ENCODE data around the gene REPS2.

Gene REPS2

DNA sequence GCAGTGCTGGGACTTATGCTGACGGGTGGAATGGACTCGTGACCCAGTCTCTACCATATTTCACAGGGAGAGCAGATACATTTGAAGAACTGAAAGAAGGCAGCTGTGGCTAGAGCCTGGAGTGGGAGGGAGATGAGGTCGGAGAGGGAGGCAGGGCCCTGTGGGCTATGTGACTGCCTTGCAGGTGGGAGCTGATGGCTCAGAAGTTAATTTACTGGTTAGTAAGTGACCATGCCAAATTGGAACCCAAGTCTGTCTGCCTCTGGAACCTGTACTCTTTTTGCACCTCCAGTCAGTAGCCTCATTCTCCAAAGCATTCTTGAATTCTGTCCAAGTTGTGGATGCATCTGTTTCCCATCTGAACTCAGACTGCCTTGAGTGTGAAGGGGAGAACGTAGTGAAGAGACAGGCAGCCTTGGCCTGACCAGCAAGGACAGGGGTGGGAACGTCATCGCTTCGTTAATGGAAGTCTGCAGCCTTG lies 92.3 kb downstream of the REPS2 start:
- FAIRE-seq, result no peak

DNA sequence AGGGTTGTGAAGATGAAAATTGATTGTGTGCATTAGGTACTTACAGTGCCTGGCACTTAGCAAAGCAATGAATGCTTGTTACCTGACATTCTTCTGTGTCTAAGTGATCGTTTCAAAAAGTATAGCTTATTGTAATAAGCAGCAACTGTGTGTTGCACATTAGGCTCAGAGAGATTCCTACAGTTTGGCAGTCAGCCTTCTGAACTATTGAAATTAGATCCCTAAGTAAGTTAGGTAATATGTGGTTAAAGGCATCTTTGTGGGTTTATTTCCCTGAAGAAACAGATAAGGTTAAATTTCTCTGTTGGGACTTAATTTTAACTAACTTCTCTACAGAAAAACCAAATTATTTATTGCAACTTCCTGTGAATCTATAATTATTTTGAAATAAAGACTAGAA lies 93.4 kb downstream of the REPS2 start:
- FAIRE-seq, result no peak

DNA sequence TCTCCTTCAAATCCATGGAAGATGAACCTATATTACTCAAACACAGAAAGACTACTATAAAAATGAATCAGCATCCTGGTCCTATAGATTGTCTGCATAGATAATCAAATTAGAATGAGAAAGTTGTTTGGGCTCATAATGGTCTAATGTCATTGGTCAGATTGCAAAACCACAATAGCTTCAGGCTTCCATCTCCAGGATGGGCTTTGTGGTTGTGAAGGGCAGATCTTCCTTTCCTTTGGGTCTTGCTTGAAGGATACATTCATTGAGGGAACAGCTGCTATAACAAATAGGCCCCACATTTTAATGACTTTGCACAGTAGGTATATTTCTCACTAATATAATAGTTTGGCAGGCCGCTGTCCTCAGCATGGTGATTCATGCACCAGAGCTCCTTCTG lies 94.3 kb downstream of the REPS2 start:
- no peak for FAIRE-seq

DNA sequence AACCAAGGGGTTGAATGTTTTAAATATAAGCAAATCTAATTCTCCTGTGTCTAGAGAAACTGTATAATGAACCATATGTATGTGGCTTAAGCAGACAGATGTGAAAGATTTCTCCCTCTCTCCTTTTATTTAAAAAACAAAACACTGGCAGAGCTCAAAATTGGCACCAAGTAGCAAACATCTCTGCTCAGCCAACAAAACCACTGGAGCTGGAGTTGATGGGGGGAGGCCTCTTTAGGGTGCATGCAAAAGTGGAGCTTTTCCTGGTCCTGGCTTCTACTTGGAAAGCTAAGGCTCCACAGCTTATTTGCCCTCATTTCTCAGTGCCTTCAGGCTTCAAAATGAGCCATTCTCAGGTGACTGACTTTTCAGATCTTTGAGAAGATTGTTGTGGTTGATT lies 95.6 kb downstream of the REPS2 start:
- FAIRE-seq, result no peak

DNA sequence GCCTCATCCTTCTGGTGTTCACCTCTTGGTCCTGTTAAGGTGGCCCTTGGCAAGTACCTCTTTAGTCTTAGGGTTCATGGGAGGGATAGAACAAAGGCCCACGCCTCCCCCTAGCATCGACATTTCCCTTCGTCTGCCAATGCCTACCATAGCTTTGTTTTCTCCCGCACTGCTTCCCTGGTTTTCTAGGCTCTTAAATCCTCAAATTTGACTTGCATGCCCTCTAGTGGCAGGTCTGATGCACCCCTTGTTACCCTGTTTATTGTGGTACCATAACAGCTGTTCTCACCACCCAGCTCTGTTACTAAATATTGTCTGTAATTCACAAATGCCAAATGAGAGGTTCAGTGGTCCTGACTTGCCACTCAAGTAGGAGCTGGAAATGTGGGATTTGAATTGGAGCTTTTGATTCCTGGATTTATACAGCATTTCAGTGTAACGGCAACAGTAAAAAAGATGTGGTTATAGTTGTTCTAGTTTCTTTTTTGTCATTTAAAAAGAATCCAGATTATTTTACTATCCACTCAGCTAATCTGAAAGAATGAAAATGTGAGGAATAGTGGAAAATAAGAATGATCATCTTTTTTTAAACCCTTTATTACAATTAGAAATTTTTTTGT lies 100.1 kb downstream of the REPS2 start:
- FAIRE-seq, result peak; percentile 73

DNA sequence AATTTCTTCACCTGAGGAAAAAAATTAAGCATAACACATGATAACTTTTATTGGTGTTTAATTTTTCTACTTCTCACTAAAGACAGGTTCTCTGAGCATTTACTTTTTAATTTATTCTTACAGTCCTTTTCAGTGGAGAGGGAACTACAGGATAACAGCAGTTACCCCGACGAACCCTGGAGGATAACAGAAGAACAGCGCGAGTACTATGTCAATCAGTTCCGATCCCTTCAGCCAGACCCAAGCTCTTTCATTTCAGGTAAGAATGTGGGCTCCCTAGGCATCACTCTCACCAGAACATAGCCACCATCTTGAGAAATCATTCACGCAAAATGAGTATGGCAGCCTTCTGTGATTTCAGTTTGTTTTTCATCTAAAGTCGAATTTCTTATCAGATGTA lies 100.8 kb downstream of the REPS2 start:
- FAIRE-seq, result no peak

DNA sequence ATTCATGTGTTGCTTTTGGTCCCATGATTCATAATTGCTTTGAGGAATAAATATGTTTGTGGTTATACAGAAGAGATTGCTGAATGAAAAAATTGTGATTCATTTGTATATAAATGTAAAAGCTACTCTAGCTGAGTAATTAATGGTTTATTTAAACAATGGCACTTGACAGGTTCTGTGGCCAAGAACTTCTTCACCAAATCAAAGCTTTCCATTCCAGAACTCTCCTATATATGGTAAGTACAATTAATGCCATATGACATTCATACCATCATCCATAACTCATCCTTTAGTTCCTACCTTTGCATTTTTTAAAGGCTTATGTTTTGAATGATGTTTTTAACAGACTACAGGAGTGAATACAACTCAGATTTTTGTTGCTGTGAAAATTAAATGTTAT lies 105.8 kb downstream of the REPS2 start:
- FAIRE-seq, result no peak

DNA sequence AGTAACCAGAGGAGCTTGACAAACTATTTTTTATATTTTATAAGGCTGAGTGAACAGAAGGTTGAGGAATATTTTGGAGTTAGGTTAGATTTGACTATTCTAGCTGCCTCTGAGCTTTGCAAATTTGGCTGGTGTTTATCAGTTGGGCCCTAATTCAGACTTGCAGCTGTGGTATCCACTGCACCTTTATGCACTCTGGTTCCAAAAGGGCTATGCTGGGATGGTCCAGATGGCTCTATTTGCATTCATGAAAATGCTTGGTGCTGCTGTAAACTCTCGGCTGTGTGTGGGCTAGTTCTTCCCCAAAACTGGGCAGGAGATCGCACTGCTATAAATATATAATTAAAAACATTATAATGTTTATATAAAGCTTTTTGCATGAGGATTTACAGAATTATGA lies 106.3 kb downstream of the REPS2 start:
- no peak for FAIRE-seq

DNA sequence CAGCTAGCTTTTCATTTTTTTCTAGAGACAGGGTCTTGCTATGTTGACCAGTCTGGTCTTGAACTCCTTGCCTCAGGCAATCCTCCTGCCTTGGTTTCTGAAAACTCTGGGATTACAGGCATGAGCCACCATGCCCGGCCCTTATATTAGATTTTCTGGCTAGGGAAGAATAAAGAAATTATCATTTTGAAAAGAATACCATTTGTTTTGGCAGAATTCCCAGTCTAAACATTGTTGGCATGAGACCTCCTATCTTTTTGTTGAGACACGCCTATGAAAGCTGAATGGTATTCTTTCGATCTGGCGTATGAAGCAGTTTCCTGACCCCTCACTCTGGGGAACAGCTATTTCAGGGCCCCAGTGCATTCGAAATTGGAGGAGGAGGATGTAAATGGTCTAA lies 107.0 kb downstream of the REPS2 start:
- FAIRE-seq, result no peak

DNA sequence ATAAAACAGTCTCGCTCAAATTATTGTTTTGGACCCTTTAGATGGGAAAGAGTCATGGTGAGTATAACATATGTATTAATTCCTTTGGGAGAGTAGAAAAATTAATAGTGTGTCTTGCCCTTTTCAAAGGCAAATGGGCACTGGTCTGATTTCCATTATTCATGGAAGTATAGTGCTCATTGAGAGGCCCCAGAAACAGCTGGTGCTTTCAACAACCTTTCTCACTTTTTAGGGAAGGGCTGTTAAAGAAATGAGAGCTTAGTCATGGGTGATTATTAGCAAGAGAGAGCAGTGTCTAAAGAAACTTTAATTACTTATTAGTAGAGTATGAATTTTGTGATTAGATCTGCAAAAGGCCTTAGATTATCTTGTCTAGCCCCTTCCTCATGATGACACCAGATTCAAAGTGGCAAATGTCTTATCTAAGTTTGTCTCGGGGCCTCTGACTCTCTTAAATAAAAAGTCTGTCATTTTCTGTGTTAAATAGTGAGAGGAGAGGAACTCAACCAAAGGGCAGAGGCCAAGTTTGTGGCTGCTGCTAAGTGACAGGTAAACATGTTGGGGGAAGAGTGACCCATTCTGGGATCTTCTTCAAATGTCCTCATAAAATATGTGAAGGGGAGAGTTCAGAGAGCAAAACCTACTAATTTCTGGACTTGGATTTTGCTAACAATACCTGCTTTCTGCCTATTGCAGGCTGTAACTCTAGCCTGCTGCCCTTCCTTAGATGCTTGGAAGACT lies 110.6 kb downstream of the REPS2 start:
- FAIRE-seq, result no peak

DNA sequence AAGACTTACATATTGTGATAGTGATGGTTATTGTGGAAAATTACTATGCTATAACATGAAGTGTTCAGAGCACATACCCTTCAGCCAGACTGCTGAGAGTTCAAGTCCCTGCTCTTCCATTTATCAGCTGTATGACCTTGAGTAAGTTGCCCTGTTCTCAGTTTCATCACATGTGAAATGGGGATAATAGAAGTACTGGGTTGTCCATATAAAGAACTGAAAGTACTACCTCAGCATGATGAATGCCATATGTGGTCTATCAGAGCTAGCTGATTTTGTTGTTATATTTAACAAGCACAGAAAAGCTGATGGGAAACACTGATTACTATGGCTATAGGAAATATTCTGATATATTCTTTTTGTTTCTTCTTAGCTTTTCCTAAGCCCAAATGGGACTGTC lies 115.6 kb downstream of the REPS2 start:
- no peak for FAIRE-seq

DNA sequence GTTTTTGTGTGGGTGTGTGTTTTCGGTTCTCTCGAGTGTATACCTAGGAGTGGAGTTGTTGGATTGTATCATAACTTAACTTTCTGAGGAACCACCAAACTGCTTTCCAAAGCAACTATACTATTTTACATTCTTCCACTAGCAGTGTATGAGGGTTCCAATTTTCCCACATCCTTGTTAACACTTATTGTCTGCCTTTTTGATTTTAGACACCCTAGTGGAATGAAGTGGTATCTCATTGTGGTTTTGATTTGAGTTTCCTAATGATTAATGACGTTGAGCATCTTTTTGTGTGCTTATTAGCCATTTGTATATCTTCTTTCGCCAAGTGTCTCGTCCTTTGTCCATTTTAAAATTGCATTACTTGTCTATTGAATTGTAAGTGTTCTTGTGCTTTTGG lies 118.6 kb downstream of the REPS2 start:
- FAIRE-seq, result no peak

DNA sequence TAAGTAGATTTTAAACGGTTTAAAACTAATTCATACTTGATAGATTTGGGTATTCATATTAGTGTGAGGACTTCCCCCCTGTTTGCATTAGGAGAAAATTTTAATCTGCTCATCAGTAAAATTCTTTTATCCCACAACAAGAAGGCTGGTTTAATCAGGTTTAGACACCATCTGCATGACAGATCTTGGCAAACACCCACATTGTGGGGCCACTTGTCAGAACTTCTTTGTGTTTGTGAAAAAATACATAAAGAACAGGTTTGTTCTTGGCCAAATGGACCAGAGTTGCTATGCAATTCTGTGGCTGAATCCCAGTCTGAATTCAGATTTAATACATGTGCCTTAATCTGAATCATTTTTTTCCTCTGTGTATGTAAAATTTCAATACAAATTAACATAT lies 121.1 kb downstream of the REPS2 start:
- no peak for FAIRE-seq

DNA sequence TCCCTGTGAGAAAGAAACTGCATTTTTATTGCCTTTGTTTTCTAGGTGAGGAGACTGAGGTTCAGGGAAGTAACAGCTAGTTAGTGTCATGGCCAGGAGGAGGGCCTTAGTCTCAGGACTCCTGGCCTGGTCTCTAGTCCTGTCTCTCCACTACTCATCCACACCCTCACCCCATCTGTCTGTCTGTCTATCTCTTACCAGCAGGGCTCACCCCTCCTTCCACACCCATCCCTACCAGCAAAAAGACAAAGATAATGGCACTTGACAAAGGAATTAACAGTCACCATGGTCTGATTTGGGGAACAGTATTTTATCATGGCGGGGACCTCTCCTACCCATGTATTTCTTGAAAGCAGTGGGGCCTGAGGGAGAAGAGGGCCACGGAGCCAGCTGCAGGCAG lies 125.8 kb downstream of the REPS2 start:
- FAIRE-seq, result no peak

DNA sequence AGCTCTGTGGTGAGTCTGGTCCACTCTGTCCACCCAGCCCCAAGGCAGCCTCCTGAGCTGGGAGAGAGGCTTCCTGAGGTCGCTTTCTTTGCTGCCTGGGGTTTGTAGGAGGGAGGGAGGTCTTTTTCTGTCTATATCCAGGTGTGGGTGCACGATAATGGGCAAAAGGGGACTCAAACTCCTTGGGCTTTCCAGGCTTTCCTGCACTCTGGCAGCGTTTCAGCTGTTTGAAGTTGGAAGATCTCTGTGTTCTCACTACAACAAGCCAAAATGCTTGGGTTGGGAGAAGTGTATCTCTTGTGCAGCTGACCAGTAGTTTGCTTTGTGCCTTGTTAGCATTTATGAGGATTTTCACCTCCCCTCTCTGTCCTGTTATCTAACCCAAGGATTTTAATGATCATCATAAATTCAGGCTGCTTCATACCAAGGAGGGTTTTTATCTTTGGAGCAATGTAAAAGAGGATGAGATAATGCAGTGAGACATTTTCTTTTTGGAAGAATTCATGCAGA lies 126.3 kb downstream of the REPS2 start:
- FAIRE-seq, result no peak

DNA sequence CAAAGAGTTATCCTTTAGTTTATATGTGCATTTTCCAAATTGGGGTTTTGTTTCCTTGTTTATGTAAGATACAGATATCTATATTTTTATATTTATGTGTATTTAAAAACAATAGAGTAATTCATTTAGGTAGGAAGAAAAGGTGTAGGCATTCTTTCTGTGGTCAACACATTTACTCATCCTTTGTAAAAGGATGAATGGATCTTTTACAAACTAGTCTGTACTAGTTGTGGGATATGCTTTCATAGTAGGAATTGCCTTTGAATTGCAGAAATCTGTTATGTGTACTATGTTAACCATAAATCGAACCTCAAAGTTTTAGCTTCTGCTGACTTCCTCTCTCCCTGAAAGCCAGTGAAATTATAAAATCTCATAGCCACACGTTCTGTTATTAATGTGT lies 128.5 kb downstream of the REPS2 start:
- FAIRE-seq, result no peak

DNA sequence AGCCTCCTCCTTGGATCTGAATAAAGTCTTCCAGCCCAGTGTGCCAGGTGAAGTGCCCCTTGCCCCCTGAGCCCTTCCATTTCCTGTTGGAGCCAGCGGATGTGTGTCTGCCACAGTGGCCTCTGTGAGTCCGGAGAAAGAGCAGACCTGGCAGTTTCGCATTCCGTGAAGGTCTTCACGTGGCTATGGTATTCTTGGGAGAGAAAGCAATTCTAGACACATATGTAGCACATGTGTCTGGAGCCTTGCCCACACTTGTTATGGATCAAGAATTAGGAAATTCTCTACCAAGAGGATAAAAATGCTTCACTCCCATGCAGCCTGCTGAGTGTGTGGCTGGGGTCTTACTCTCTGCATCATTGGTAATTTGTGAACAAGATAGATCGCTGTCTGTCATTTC lies 130.9 kb downstream of the REPS2 start:
- FAIRE-seq, result no peak

DNA sequence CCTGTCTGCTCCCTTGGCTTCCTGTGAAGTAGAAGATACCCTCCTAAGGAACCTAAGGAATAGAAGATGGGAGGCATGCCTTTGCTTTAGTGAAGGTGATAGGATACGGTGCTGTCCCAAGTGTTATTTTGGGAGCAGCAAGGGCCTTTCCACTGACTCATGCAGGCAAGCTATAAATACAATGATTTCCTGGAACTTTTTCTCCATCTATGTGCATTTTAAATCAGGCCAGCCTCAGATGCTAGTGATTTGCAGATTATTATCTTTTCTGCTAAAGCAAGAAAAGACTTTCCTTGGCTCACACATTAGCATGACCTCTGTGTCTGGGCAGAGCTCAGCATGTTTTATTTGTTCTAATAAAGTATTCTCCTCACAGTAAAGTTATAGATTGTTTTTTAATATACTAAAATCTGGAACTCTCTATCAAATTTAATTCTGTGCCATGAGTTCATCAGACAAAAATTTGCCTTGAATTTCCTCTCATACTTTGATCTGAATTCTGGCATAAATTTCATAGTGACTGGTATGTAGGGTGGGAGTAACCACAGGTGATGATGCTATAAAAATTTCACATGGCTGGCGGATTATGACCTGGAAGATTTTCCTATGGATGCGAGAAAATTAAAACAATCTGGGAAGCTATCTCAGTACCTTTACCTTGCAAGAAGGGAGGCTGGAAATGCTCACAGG lies 131.7 kb downstream of the REPS2 start:
- no peak for FAIRE-seq

DNA sequence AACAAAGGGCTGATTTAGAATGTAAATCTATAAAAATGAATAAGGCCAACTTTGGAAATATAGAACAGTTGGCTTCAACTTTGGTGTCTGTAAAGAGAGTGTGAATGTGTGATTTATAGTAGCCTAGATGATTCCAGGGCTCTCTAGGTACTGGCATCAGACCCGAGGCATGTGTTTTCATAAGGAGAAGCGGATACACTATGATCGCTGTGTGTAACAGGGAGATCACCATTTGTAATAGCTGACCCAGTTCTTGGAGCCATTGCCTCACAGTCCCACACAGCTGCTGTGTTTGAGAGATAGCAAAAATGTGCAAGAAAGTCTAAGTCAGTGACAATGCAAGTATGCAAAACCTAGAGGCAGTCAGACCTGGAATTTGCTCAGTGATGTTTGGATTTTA lies 135.1 kb downstream of the REPS2 start:
- no peak for FAIRE-seq

DNA sequence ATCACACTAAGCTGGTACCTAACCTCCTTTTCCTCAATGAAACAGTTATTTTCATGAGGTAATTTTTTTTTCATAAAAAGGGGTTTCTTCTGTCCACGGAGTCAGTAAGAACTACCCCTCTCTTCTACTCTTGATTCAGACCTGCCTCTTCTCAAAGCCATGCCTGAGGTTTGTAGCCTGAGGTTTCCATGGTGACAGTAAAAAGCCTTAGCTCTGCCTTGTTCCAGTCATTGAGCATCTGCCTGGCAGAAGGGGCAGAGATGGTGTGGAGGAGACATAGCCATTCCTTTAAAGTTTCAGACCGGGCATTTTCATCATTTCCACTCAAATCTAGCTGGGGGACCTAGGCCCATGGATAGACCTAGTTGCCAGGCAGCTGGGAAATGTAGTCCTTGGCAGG lies 135.5 kb downstream of the REPS2 start:
- FAIRE-seq, result no peak

DNA sequence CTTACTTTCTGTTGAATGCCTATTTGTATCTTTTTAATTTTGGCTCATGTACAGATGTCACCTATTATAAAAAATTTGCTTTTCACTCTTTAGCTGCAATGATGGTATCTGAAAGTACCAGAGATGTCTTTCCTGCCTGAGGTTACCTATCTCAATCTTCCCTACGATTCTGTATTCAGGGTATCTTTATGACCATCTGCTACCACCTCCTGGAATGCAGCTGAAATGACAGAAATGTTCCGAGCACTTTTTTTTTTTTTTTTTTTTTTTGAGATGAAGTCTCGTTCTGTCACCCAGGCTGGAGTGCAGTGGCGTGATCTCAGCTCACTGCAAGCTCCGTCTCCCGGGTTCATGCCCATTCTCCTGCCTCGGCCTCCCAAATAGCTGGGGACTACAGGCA lies 136.4 kb downstream of the REPS2 start:
- no peak for FAIRE-seq

DNA sequence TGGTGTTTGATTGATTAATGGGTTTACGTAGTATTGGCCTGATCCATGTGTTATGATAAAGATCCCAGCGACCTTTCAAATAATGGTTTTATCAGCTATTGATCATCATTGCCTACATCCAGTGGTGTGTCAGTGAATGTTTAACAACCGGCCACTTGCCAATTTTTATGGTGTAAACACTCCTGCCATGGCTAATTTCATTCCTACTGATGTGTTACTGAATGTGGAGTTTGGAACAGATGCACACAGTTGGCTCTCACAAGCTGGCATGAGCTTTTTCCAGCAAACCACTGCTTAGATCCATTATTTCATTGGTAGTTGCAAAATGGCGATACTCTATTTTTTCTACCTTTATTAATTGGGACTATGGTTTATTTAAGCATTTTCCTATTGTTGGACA lies 139.9 kb downstream of the REPS2 start:
- no peak for FAIRE-seq

DNA sequence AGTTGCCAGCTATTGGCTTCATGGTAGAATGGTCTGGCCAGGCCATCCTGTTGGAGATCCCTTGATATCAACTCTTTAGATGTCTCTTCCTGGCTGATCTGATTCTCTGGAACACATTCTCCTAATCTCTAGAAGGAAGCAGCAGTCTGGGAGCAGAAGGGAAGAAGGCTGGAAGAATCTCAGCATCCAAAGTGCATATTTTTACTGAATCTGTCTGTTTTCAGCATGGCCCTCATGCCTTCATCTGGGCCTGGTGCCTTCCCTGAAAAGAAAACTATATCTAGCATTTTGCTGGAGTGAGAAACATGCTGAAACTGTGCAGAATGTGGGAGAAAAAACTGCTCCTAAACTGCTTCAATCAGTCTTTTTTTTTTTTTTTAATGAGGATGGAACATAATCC lies 148.7 kb downstream of the REPS2 start:
- no peak for FAIRE-seq

All from A204.1 (cell line).